Activated gamma-delta T cell (primary cell): ENCODE measurements around the gene CNTFR.
"Not testable (repeated sequence)": the region's sequence is repeated elsewhere in the genome, so short reads cannot be mapped to it uniquely, and the experiment has no call there.

Source experiments
- DNase-seq: peaks from one replicate; lab custom pipeline; 2025; lab: John Stamatoyannopoulos, UW

The CNTFR gene

DNA sequence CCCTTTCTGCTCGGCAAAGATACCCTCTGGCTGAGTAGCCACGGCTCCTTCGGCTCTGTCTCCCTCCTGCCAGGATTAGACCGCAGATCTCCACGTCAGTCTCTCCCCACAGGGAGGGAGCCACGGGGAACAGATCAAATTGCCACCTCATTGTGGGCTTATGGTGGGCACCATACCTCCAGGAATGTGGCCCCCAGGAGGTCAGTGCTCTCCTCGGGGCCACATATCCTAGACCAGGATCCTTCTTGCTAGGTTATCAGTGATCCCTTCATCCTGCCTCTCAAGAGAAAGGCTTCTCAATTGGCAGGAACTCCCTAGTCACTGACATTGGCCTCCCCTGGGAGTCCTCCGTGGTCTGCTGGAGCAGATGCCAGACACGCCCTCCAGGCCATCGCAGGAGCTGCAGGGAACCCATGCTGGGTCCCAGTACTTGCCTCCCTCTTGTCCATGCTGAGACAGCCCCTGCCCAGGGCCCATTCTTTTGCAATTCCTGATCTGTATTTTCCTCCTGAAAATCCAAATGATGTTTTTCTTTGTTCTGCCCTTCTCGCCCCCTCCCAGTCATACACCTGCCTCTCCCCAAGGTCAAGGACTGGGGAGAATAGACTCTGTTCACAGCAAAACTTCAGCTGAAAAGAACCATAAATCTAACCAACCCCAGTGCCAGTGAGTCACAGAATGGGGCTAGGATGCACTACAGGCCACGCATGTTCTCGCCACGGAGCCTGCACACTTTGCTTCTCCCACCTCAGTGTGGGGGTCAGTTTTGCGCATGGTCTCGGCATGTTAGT, 35.1 kb downstream of the CNTFR start:
- DNase-seq, result no peak

DNA sequence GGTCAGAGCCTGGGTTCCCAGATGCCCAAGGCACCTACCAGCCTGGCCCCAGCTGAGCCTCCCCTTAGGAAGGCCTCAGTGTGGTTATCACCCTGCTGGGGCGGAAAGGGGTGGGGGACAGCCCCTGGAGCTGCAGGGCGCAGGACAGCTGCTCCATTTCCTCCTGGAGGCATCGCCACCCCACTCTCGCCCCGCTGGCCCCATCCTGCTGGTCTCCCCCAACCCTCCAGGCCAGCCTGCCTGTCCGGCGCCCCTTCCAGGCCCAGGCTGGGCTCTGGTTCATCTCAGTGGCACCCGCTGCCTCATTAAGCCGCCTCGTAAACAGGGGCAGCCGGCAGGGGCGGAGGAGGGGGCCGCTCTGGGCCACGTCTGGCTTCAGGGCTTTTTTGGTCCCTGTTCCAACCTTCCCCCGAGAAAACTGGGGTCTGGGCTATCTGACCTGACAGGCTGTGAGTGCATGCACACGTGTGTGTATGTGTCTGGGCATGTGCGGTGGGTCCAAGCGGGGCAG, 36.0 kb downstream of the CNTFR start:
- no peak for DNase-seq

DNA sequence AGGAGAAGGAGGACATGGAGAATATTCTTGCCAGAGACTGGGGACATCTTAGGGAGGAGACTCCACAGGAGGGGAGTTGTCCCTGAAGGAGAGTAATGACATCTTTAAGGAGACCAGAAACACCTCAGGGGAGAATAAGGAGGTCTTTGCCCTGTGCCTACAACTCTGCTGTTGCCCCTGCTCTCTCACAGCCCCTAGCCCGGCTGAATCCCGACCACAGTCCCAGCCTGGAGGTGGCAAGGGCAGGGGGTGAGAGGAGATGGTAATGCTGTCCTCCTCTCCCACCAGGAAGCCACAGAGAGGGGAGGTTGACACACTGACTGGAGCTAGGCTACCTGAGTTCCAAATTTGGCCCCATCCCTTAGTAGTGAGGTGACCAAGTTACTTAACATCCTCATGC, 36.5 kb downstream of the CNTFR start:
- no peak for DNase-seq

DNA sequence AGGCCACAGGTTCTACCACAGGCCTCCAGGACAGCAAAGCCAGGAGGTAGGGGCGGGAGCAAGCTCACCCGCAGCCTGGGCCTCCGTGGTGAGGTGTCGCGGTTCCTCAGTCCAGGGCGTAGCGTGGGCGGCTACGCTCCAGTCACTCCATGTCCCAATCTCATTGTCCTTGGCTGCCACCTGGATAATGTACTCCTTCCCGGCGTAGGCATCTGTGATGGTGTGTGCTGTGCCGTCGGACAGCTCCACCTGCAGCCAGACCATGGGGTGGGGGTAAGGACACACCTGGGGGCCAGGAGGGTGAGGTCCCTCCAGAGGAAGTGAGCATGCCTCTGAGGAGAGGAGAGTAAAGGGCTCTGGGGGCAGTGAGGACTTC, 36.9 kb downstream of the CNTFR start:
- DNase-seq, result no peak

DNA sequence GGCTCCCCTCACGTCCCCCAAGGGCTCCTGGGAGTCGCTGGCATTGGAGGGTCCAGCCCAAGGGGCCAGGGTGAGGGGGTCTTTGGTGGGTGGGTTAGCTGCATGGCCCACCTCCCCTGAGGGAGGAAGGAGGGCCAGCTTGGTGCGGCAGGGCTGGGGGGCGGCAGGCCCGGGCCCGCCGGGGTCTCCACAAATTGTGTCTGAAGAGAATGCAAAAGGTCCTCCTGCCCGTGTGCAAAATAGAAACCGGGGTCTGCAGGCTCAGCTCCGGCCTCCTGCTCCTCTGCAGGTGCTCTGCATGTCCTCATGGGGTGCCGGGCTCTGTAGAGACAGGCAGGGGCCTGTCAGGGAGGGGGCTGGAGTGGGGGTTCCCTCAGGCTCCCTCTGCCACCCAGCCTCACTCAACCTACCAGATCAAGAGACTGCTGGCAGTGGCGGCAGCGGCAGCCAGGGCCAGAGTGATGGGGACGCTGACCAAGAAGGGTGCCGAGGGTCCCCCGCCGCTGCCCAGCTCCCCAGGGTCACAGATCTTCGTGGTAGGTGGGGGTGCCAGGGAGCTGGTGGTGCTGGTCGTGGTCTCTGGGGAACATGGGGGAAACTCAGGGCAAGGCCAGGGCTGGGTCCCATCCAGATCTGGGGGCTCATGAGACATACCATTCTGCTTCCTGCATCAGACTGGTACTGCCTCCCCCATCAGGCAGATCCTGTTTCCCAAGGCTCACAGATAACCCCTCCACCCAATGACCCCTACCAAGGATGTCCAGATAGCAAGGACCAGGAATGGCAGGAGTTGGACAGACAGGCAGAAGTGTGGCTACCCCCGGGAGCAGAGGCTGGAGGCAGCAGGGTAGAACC, 37.5 kb downstream of the CNTFR start:
- DNase-seq, result no peak

DNA sequence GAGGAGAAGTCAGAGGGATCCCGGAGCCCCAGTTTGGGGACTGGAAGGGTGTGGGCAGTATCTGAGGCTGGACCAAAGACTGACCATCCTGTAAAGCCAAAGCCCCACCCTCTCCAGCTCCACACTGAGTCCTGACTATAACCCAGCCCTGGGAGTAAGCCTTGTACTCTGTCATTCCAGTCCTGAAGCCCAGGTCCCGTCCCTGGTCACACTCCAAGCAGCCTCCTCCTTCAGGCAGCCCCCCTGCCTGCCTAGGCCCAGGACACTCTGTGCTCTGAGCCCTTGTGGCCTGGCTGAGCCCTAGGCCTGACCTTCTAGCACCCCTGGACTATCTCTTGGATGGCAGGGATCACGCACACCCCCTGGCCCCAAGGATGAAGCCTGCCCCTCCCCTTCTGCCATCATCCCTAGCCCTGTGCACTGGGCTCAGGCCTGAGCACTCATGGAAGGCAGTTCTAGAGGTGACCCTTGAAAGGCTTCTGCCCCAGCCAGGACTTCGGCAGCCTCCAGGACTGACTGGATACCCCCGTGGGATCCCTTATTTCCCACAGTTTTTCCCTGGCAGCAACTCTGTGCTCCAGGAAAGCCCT, 38.7 kb downstream of the CNTFR start:
- DNase-seq, result no peak

DNA sequence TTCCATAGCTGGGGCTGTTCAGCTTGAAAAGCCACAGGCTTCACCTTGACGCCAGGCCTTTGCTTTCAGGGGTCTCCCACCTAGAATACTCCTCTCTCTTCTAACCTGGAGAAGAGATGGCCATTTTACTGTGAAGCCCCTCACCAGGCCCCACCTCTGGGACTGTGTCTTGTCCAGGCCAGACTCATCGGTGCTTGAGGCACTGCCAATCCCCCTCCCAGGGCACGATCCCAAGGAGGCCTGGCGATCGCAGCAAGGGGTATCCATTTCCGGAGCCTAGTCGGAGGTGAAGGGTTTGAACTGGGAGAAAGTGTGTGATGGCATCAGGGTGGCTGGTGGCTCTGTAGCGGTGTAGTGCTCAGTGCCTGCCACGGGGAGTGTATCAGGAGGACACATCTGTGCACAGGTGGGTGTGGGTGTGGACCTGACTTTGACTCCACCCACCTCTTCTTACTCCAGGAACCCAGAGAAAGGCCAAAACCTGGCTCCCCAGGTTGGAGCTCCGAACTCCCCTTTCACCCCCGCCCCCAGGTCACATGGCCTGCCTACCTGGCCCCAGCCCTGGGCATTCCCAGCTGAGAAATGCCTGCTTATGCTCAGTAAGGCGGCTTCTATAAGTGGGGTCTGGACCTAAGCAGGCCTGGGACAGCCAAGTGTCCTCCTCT, 39.4 kb downstream of the CNTFR start:
- no peak for DNase-seq

DNA sequence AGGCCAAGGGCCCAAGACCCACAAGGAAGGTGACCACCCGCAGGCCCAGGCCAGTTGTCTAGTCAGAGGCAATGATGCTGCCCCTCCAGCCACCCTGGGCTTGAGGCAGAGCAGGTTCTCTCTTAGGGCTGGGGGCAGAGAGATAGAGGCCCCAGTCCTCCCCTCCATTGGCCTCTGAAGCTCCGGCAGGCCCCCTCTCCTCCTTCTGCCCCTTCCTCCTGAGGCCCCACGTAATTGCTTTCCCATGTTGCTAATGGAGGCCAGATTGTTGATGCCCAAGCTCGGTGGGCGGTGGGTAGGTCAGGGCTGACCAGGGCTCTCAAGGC, 40.2 kb downstream of the CNTFR start:
- no peak for DNase-seq

DNA sequence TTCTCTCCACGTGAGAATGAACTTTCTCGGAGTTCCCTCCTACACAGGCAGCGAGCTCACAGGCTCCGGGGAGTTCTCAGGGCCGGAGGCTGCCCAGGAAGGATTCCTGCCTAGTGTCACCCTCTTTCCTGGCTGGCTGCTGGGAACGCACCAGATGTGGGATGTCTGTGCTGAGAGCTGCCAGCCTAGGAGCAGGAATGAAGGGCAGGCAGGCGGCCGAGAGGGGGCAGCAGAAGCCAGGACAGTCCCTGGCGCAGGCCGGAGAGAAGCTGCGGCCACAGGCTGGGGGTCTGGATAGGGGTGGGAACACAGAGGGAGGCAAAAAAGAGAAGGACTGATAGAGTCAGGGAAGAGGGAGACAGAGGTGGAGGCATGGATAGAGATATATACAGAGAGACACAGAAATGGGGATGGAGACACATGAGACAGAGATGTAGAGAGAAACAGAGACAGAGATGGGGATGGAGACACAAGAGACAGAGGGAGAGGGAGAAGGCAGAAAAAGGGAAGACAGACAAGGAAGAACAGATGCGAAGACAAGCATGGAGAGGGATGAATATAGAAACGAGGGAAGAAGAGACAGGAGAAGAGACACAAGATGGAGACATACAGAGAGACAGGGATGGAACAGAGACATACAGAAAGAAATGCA, 41.4 kb downstream of the CNTFR start:
- no peak for DNase-seq

DNA sequence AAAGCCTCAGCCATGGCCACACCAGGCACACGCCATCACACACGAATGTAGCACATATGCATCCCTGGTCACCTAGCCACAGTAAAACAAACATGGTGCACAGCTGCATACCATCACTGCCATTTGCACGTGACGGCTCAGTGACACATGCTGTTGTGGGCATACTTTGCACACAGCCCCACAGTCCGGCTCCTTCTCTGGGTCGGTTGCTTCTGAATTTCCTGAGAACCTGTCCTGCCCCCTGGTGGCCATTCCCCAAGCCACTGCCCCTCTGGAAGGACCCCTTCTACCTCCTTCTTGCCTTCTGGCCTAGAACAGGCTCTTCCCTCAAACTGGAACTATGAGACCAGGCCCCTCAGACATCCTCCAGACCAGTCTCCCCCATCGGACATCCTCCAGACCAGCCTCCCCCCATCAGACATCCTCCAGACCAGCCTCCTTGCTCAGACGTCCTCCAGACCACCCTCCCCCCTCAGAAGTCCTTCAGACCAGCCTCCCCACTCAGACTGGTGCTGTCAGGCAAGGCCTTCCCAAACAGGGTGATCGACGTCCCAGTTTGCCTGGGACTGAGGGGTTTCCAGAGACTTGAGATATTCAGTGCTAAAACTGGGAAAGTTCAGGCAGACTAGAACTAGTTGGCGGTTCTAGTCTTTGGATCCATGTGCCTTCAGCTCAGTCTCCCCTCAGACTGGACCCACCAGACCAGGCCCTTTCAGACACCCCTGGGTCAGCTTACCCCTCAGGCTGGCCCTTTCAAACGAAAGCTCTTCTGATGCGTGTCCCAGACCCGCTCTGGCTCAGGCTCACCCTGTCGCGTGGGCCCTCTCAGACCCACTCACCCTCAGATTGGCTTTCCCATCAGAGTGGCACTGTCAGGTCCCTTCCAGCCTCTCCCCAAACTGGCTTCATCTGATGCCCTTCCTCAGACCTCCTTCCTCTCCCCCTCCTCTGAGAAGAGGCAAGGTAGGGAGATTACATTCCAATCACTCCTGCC, 42.4 kb downstream of the CNTFR start:
- no peak for DNase-seq

DNA sequence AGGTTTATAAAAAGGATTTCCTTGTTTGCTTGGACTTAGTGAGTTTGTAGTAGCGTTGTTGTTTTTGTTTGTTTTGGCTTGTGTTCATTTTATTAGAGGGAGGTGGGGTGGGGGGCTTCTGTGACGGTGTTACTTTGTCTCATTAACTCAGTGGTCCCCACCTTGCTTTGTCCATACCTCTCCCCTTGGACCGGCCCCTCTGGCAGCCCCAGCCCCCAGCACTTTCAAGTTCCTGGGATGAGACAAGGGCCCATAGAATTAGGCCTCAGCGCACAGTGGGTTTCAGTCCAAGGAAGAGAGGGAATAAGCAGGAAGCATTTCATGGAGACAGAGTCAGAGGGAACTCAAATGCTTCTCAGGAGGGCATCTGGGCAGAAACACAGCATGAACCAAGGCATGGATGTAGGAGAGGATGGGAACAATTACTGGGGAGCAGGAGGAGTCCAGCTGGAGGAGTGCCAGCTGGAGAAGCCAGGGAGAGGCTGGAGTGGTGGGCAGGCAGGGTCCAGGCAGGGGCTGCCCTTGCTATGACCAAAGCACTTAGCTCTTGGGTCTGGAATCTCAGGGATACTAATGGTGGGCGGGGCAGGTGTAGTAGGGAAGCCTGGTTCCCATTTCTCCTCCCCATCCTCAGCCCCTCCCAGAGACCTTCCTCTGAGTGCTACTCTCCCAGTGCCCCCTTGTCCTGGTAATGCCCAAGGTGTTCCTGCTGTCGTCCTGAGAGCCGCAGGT, 43.3 kb downstream of the CNTFR start:
- no peak for DNase-seq

DNA sequence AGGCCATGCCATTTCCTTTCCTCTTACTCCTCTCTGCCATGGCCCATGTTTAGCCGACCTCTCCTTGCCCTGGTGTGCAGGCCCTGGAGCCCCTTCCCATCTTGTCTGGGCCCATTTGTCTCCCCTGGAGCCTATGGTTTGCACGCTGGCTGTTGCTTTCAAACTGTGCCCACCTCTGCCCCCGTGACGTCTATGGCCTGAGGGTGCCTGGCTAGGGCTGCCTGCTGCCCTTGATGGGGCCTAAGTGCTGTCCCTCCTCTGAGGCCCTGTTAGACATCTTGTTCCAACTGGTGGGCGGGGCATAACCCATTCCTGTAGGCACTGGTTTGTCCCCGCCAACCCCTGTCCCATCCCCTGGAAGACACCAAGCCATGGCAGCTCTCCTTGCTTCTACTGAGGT, 44.0 kb downstream of the CNTFR start:
- no peak for DNase-seq

DNA sequence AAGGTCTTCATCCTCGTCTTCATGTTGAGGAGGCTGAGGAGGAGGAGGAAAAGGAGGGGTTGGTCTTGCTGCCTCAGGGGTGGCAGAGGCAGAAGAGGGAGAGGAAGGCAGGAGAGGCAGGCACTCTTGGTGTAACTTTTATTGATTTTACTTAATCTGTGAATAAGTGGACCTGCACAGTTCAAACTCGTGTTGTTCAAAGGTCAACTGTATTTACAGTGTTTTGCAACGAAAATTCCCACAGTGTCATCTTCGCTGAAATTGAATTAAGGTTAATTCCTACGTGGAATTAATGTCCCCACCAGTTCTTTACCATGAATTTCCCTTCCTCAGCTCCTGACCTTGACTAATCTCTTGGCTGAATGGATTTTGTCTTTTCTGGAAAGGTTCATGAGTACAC, 45.5 kb downstream of the CNTFR start:
- DNase-seq, result no peak

DNA sequence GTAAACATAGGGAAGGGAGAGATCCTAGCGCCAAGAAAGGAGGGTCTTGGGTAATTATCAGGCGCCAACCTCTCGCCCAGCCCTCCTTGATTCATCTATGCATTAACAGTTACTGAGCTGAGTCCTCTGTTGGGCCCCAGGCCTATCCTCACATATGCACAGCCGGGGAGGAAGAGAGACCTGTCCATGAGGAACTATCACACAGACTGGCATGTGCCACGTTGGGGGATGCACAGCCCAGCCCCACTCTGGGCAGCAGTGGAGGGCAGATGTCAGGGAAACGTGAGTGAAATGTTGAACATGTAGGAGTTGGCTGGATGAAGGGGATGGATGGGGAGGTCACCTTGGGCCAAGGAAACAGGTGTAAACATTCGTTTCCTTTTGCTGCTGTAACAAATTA, 48.0 kb downstream of the CNTFR start:
- no peak for DNase-seq

DNA sequence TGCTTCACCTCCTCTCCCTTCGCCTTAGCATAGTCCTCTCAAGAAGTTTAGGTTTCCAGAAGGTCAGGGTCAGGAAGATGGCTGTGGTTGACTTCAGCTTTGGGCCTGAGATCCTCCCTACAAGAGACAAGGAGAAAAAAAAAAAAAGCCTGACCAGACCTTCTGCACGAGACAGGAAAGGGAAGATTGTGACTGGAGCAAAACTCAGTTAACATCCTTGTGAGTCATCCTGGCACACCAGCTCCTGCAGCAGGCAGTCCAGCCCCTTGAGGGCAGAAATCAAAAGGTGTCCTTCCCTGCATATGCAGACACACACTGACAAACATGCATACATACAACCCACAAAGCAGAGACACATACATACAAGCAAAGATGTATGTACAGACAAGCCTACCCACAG, 48.7 kb downstream of the CNTFR start:
- DNase-seq, result no peak

DNA sequence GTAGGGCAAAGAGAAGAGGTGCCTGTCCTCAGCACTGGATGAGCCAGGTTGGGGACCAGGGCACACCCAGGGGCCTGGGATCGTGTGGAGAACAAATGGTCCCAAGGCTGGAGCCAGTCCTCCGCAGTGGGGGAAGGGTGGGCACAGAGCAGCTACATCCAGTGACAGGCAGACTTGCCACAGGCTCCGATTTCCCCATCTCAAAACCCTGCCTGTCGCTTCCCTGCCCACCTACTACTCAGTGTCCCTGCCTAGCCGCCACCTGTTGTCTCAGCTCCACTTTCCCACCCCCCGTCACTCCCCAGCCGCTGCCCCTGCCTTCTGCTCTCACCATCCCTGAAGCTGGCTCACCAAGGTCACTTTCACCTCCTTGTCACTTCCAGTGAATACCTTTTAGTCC, 52.8 kb downstream of the CNTFR start:
- no peak for DNase-seq

DNA sequence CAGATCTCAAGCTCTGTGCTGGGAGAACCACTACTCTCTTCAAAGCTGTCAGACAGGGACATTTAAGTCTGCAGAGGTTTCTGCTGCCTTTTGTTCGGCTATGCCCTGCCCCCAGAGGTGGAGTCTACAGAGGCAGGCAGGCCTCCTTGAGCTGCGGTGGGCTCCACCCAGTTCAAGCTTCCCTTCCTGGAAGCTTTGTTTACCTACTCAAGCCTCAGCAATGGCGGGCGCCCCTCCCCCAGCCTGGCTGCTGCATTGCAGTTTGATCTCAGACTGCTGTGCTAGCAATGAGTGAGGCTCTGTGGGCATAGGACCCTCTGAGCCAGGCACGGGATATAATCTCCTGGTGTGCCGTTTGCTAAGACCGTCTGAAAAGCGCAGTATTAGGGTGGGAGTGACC, 57.5 kb downstream of the CNTFR start:
- DNase-seq, result not testable (repeated sequence)

DNA sequence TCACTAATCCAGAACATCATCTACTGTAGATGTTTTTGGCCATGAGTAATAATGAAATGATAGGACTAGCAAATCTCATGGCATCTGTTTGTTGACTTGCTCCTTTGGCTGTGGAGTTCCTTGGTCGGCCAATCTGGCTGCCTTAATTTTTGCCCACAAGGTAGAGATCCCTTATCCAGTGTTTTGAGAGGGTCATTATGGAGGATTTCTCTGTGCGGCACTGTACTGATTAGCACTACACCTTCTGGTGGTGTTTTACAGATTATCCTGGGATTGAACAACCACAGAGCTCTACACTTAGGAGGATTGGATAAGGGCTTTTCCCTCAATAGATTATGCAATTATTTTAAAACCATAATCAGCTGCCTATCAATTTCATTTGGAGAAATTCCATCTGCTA, 63.5 kb downstream of the CNTFR start:
- DNase-seq, result no peak

DNA sequence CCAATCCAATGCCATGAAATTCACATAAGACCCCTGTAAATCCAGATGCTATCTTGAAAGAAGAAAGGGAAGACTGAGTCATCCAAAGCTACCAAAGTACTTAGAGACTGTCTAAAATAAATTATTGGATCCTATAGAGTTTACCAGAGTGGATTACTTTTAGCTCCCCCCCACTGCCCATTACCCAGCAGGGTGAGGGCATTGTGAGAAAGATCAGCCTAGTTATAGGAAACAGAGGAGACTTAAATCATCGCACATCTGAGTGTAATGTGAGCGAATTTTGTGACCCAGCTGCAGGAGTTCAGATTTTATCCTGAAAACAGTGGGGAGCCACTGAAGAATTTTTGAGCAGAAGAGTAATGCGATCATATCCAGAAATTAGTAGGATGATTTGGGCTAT, 65.2 kb downstream of the CNTFR start:
- no peak for DNase-seq
